ENCODE results near the gene SLC5A4.

DNA sequence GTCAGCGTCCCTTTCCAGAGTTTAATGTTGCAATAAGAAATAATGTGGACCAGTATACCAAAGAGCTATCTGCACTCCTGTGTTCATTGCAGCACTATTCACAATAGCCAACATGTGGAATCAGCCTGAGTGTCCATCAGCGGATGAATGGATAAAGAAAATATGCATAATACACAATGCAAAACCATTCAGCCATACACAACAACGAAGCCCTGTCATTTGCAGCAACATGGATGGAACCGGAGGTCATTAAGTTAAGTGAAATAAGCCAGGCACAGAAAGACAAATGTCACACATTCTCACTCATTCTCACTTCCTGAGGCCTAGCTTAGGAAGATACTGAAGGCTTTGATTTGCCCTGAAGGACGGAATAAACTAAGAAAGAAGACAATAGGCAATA lies 22.1 kb downstream of the SLC5A4 start:
- TF ChIP-seq EP300 (IDR thresholded peaks at IDR 0.05; ENCODE audit: borderline replicate concordance), result no peak
- TF ChIP-seq, protein P1, sequence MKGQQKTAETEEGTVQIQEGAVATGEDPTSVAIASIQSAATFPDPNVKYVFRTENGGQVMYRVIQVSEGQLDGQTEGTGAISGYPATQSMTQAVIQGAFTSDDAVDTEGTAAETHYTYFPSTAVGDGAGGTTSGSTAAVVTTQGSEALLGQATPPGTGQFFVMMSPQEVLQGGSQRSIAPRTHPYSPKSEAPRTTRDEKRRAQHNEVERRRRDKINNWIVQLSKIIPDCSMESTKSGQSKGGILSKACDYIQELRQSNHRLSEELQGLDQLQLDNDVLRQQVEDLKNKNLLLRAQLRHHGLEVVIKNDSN (IDR thresholded peaks at IDR 0.05), result no peak
- TF ChIP-seq CEBPB (IDR thresholded peaks at IDR 0.05), result no peak
- no peak for TF ChIP-seq TAF1 (IDR thresholded peaks at IDR 0.05; ENCODE audit: low read depth)
- no peak for TF ChIP-seq FOXM1 (IDR thresholded peaks at IDR 0.05; ENCODE audit: borderline replicate concordance, low read depth)
- no peak for TF ChIP-seq EGR1 (IDR thresholded peaks at IDR 0.05)
- TF ChIP-seq YY1 (IDR thresholded peaks at IDR 0.05; ENCODE audit: low read depth), result no peak
- TF ChIP-seq TCF12 (IDR thresholded peaks at IDR 0.05; ENCODE audit: low read depth), result no peak
- TF ChIP-seq TEAD4 (IDR thresholded peaks at IDR 0.05), result no peak

Data from Ishikawa (cell line).